Esophagus muscularis mucosa (tissue), 4 donors: ENCODE results near the gene MATK. TPM values are rescaled to one million over a fixed set of nuclear protein-coding genes. Genes with fewer than 3 reads are reported as not detected.

Experiments used
- DNase-seq: peaks from one replicate; pipeline ENCODE4 v3.0.0-alpha.2; 2017; ENCODE audit errors: extremely low spot score
- H3K27ac ChIP-seq, 4 donors: fragments of 200-600 bp; sonication (generic); replicated peaks in 1 of 4; 1 replicate in 3 of 4; 2 replicates in 1 of 4; pipeline ENCODE4 v1.5.1; 2016 to 2019; ENCODE audit warnings: mild to moderate bottlenecking in 1 of 4
- H3K27me3 ChIP-seq, 4 donors: fragments of 200-600 bp; sonication (generic); one replicate each; pipeline versions ENCODE4 v1.5.1 to v1.6.0; 2016 to 2019
- H3K36me3 ChIP-seq, 4 donors: fragments of 200-600 bp; sonication (generic); one replicate each; pipeline ENCODE4 v1.5.1; 2016 to 2019
- H3K4me1 ChIP-seq, 4 donors: fragments of 200-600 bp; sonication (generic); one replicate each; pipeline ENCODE4 v1.5.1; 2016 to 2019
- H3K4me3 ChIP-seq, 4 donors: fragments of 200-600 bp; sonication (generic); 1 replicate in 2 of 4; 2 replicates in 2 of 4; pipeline ENCODE4 v1.5.1; 2016 to 2019; ENCODE audit warnings: mild to moderate bottlenecking in 4 of 4, moderate library complexity in 1 of 4
- H3K9me3 ChIP-seq, 4 donors: fragments of 200-600 bp; sonication (generic); 1 replicate in 3 of 4; 2 replicates in 1 of 4; pipeline ENCODE4 v1.5.1; 2016 to 2019
- EP300 ChIP-seq: sonication (generic); formaldehyde crosslinking; IDR thresholded peaks from one replicate; pipeline ENCODE4 v1.6.1; 2017; ENCODE audit warnings: antibody characterized with exemption
- POLR2A ChIP-seq: fragments of 450-650 bp; IDR thresholded peaks from one replicate; pipeline ENCODE4 v1.6.1; 2017; ENCODE audit warnings: antibody characterized with exemption, moderate library complexity, mild to moderate bottlenecking, low read depth
- POLR2AphosphoS5 ChIP-seq, 2 donors: sonication (generic); formaldehyde crosslinking; IDR thresholded peaks; one replicate each; pipeline ENCODE4 v1.6.1; 2017; ENCODE audit warnings: antibody characterized with exemption in 2 of 2
- WGBS: methylation state at CpG from one replicate; pipeline ENCODE4 v1.1.5; 2018; 5-methylcytosine and 5-hydroxymethylcytosine counted together
- intact Hi-C: fragments of 100-400 bp; cut with DNase I; formaldehyde crosslinking; loops from one replicate; pipeline ENCODE4 v1.15.1; 2023
- total RNA-seq, 4 donors: library from RNA; depleted of rRNA; stranded (reverse); fragments of >200 nt; gene quantifications; one replicate each; pipeline versions ENCODE4 v1.1.0 to v1.2.1, GENCODE V29; 2016
- TF ChIP-seq, protein P1 (sequence below), 3 experiments: fragments of 200-600 bp in 2 of 3; fragments of 450-650 bp in 1 of 3; sonication (generic) in 2 of 3; IDR thresholded peaks; one replicate each; pipeline ENCODE4 v1.5.1; 2017 to 2019; ENCODE audit warnings: antibody characterized with exemption in 3 of 3, mild to moderate bottlenecking in 2 of 3, moderate library complexity in 1 of 3

MATK gene
- total RNA-seq, 4 donors from 2014 or later = 0.13 to 2.9 (median 1.8) TPM

GRCh38 chr19:3753631-3754410, 32.4 kb downstream of the MATK start:
- intact Hi-C loops = no loop called here
- 96% methylated on average over 39 of the region's 51 CpGs for WGBS
- no peaks in the 10 kb centered on the region for H3K9me3 ChIP-seq

GRCh38 chr19:3752492-3752891, 33.7 kb downstream of the MATK start:
- H3K27ac ChIP-seq = no peak overlapping the region
- 94% methylated on average over 3 of the region's 25 CpGs for WGBS
- no peaks in the 10 kb centered on the region for H3K9me3 ChIP-seq
- TF ChIP-seq, protein P1, sequence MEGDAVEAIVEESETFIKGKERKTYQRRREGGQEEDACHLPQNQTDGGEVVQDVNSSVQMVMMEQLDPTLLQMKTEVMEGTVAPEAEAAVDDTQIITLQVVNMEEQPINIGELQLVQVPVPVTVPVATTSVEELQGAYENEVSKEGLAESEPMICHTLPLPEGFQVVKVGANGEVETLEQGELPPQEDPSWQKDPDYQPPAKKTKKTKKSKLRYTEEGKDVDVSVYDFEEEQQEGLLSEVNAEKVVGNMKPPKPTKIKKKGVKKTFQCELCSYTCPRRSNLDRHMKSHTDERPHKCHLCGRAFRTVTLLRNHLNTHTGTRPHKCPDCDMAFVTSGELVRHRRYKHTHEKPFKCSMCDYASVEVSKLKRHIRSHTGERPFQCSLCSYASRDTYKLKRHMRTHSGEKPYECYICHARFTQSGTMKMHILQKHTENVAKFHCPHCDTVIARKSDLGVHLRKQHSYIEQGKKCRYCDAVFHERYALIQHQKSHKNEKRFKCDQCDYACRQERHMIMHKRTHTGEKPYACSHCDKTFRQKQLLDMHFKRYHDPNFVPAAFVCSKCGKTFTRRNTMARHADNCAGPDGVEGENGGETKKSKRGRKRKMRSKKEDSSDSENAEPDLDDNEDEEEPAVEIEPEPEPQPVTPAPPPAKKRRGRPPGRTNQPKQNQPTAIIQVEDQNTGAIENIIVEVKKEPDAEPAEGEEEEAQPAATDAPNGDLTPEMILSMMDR (IDR thresholded peaks at IDR 0.05) = no peak
- TF ChIP-seq POLR2A = no peak
- TF ChIP-seq POLR2AphosphoS5 (IDR thresholded peaks at IDR 0.05) = no peak
- TF ChIP-seq EP300 = no peak
- H3K27me3 ChIP-seq = peaks cover 0 to 6% (median 0%) of the 10 kb centered on the region in 4 donors
- DNase-seq = no peak
- H3K4me3 ChIP-seq = no peak overlapping the region
- H3K36me3 ChIP-seq = peaks cover 41 to 66% (median 58%) of the 10 kb centered on the region in 4 donors
- H3K4me1 ChIP-seq = no peaks in the 10 kb centered on the region
- intact Hi-C loops = no loop called here

More at GRCh38 chr19:3753631-3754410, 32.4 kb downstream of the MATK start:
- Histone ChIP-seq H3K4me3 (no peak overlapping the region), H3K27ac (no peak overlapping the region), H3K4me1 (peaks cover 0 to 7% (median 4%) of the 10 kb centered on the region in 4 donors), H3K36me3 (peaks cover 41 to 77% (median 70%) of the 10 kb centered on the region in 4 donors), H3K27me3 (no peaks in the 10 kb centered on the region)
- no peak for DNase-seq
- TF ChIP-seq POLR2AphosphoS5 (IDR thresholded peaks at IDR 0.05) = no peak
- TF ChIP-seq EP300 = no peak
- TF ChIP-seq, protein P1 (IDR thresholded peaks at IDR 0.05) = no peak
- no peak for TF ChIP-seq POLR2A

GRCh38 chr19:3751236-3751635, 34.9 kb downstream of the MATK start:
- DNase-seq = no peak
- TF ChIP-seq, protein P1 (IDR thresholded peaks at IDR 0.05) = no peak
- TF ChIP-seq POLR2A = no peak
- intact Hi-C loops = no loop called here
- 96% methylated on average over 15 of the region's 30 CpGs for WGBS
- no peaks in the 10 kb centered on the region for H3K4me1 ChIP-seq
- H3K36me3 ChIP-seq = peaks cover 41 to 55% (median 53%) of the 10 kb centered on the region in 4 donors
- no peak overlapping the region for H3K27ac ChIP-seq
- peaks cover 0 to 18% (median 0%) of the 10 kb centered on the region in 4 donors for H3K27me3 ChIP-seq
- H3K9me3 ChIP-seq = no peaks in the 10 kb centered on the region
- H3K4me3 ChIP-seq = no peak overlapping the region

DNA sequence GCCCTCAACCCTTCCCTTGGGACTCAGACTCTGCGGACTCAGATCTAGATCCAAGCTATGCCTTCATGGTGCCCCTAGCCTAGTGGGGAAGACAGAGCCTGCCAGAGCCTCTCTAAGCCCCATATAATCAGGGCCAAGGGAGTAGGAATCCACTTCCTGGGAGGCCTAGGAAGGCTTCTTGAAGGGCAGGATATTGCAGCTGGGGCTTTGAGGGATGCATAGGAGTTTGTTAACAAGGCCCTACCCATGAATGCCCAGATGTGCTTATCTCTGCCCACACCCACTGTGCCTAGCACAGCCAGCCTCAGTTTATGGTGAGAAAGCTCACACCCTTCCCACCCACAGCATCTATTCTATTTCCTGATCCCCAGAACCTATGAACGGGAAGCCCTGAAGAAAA, 36.0 kb downstream of the MATK start:
- no peaks in the 10 kb centered on the region for H3K4me1 ChIP-seq
- WGBS = 100% methylated on average over 2 of the region's 2 CpGs
- H3K36me3 ChIP-seq = peaks cover 41 to 52% (median 49%) of the 10 kb centered on the region in 4 donors
- DNase-seq = no peak
- no peak overlapping the region for H3K27ac ChIP-seq
- intact Hi-C loops = no loop called here
- no peak for TF ChIP-seq POLR2A
- no peak for TF ChIP-seq EP300
- TF ChIP-seq, protein P1 (IDR thresholded peaks at IDR 0.05) = no peak
- no peak for TF ChIP-seq POLR2AphosphoS5 (IDR thresholded peaks at IDR 0.05)
- no peaks in the 10 kb centered on the region for H3K9me3 ChIP-seq
- no peak overlapping the region for H3K4me3 ChIP-seq
- peaks cover 0 to 27% (median 0%) of the 10 kb centered on the region in 4 donors for H3K27me3 ChIP-seq
